ENCODE data around the gene CD300LF. TPM values are rescaled to one million over a fixed set of nuclear protein-coding genes. Genes with fewer than 3 reads are reported as not detected.

CD300LF gene
- total RNA-seq, 1 donor = 20.5 TPM

DNA sequence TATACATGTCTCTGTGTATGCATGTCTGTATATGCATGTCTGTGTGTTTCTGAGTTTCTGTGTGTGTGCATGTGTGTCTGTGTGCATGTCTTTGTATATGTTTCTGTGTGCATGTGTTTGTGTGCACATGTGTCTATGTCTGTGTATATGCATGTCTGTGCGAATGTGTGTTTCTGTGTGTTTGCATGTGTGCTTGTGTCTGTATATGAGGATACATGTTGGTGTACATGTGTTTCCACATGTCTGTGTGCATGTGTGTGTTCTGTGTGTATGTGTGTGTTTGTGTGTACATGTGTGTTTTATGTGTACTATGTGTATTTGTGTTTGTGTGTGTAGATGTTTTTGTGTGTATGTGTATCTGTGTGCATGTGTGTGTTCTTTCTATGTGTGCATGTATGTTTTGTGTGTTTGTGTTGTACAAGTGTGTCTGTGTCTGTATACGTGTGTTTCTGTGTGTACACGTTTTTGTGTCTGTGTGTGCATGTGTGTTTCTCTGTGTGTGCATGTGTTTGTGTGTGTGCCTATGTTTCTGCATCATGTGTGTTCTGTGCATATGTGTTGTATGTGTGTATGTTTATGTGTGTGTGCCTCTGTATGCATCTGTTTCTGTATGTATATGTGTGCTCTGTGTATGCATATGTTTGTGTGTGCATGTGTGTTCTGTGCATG, 15.4 kb upstream of the CD300LF start:
- Histone ChIP-seq H3K4me3 (ENCODE audit: low read length) (no peak overlapping the region), H3K9me3 (ENCODE audit: low read depth, low read length) (no peaks in the 10 kb centered on the region), H3K4me1 (ENCODE audit: insufficient read depth, low read length) (peaks cover 22% of the 10 kb centered on the region), H3K27me3 (ENCODE audit: insufficient read depth, low read length) (no peaks in the 10 kb centered on the region)

DNA sequence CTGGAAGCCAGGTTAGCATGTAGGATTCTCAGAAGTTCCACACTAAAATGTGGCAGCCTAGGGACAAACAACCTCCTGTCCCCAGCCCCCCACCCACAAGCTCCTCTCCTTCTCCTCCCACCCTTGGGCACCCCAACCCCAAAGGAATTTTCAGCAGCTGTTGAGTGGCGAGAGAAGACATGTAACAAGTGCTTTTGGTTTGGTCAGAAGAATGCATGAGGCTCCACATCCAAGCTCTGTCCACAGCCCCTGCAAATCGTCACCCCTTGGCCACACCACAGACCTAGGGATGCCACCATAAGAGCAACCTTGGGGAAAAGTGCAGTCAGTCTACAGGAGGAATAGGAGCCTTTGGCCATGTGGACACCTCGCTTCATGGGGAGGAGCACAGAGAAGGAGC, 12.4 kb upstream of the CD300LF start:
- Histone ChIP-seq H3K4me1 (ENCODE audit: insufficient read depth, low read length) (peaks cover 8% of the 10 kb centered on the region), H3K9me3 (ENCODE audit: low read depth, low read length) (no peaks in the 10 kb centered on the region), H3K4me3 (ENCODE audit: low read length) (no peak overlapping the region), H3K27me3 (ENCODE audit: insufficient read depth, low read length) (no peaks in the 10 kb centered on the region)

DNA sequence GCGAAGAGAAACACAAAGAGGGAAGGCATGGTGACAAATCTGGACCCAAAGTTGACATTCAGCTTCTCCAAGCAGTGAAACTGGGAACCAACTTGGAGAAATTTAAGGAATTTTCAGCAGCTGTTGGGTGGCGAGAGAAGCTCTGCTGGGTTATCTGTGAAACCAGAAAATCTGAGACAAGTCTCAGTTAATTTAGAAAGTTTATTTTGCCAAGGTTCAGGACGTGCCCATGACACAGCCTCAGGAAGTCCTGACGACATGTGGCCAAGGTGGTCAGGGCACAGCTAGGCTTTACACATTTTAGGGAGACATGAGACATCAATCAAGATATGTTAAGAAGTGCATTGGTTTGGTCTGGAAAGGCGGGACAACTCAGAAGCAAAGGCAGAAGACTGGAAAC, 11.2 kb upstream of the CD300LF start:
- Histone ChIP-seq H3K4me1 (ENCODE audit: insufficient read depth, low read length) (no peaks in the 10 kb centered on the region), H3K4me3 (ENCODE audit: low read length) (no peak overlapping the region), H3K27me3 (ENCODE audit: insufficient read depth, low read length) (no peaks in the 10 kb centered on the region), H3K9me3 (ENCODE audit: low read depth, low read length) (no peaks in the 10 kb centered on the region)

DNA sequence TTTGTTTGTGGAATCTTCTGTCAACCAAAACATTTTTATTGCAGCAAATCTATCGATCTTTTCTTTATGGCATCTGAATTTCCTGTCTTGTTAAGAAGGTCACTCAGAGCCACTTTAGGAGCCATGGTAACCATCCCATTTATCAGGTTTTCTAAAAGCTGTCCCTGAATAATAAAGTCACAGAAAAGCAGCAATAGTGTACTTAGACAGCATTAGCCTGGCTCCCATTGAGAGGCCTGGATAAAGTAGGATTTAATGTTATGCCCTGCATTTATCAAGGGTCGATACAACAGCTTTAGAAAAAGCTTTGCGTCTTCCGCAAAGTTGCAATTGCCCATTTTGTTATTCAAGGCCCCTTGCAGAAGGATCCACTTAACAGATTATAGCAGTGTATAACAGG, 10.1 kb upstream of the CD300LF start:
- Histone ChIP-seq H3K9me3 (ENCODE audit: low read depth, low read length) (no peaks in the 10 kb centered on the region), H3K4me3 (ENCODE audit: low read length) (no peak overlapping the region), H3K27me3 (ENCODE audit: insufficient read depth, low read length) (no peaks in the 10 kb centered on the region), H3K4me1 (ENCODE audit: insufficient read depth, low read length) (no peaks in the 10 kb centered on the region)

DNA sequence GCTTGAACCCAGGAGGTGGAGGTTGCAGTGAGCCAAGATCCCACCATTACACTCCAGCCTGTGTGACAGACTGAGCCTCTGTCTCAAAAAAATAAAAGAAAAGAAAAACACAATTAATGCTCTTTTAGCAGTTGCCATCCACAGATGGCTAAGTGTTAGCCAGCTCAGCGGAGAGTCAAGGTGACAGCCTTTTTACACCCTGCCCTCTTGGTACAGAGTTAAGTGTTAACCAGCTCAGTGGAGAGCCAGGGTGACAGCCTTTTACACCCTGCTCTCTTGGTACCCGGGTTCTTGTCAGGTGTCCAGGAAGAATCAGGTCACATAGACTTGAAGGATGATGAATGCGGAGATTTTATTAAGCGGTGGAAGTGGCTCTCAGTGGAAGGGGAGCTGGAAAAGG, 7.8 kb upstream of the CD300LF start:
- Histone ChIP-seq H3K4me3 (ENCODE audit: low read length) (no peak overlapping the region), H3K27me3 (ENCODE audit: insufficient read depth, low read length) (no peaks in the 10 kb centered on the region), H3K9me3 (ENCODE audit: low read depth, low read length) (no peaks in the 10 kb centered on the region), H3K4me1 (ENCODE audit: insufficient read depth, low read length) (no peaks in the 10 kb centered on the region)

DNA sequence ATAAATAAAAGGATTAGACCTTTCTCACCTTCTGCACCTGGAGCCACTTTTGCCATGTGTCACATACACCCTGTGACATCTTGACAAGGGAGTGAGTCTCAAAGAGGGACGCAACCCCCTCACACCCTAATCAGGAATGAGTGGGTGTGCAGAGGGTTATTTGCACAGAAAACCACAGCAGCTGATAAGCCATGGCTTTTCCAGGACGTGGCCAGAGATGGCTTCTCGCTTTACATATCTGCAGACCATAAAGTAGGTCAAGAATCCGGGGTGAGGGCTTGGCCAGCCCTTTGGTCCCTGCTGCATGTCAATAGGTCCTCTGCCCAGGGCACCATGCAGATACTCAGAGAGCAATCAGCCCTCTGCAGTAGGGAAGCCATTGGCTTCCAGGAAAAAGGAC, 2.4 kb upstream of the CD300LF start:
- H3K4me3 ChIP-seq (ENCODE audit: low read length) = no peak overlapping the region
- no peaks in the 10 kb centered on the region for H3K27me3 ChIP-seq (ENCODE audit: insufficient read depth, low read length)
- peaks cover 26% of the 10 kb centered on the region for H3K4me1 ChIP-seq (ENCODE audit: insufficient read depth, low read length)
- H3K9me3 ChIP-seq (ENCODE audit: low read depth, low read length) = no peaks in the 10 kb centered on the region

DNA sequence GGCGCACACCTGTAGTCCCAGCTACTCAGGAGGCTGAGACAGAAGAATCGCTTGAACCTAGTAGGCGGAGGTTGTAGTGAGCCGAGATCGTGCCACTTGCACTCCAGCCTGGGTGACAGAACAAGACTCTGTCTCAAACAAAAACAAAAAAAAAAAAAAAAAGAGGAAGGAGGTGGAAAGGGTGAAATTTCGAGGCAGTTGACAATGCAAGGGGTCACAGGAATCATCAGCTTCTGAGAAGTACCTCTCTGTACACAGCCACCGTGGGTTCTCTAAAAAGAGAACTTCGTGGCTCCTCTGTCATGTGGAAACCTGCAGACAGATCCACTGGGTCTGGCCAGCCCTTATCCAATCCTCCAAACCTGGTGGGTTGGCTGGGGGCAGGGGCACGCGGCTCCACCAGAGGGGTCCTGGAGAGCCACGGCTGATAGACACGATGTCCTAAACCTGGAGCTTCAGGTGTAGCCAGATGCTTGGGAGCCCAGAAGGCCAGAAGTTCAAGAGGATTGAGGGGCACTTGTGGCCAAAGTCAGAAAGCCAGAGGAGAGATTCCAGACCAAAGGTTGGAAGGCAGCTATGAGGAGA, 540 bp upstream of the CD300LF start:
- no peaks in the 10 kb centered on the region for H3K27me3 ChIP-seq (ENCODE audit: insufficient read depth, low read length)
- no peaks in the 10 kb centered on the region for H3K9me3 ChIP-seq (ENCODE audit: low read depth, low read length)
- H3K4me1 ChIP-seq (ENCODE audit: insufficient read depth, low read length) = peaks cover 34% of the 10 kb centered on the region
- H3K4me3 ChIP-seq (ENCODE audit: low read length) = no peak overlapping the region

DNA sequence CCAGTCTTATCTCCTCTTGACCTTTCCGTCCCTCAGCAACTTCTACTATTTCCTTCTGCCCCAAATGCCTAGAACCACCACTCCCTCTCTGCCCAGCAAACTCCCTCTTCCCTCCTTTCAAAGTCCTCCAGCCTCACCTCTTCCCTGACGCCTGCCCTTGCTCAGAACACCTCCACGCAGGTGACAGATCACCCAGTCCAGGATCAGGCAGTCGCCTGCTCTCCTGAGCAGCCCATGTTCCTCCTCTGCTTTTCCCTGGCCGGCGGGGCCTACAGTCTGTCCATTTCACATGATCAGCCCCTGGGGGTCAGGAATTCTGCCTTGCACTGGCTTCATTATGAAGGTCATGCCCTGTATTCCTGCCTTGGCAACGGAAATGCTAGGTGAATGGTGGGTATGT, 422 bp downstream of the CD300LF start:
- Histone ChIP-seq H3K4me1 (ENCODE audit: insufficient read depth, low read length) (peaks cover 34% of the 10 kb centered on the region), H3K4me3 (ENCODE audit: low read length) (peak overlapping the region; percentile 47), H3K27me3 (ENCODE audit: insufficient read depth, low read length) (no peaks in the 10 kb centered on the region), H3K9me3 (ENCODE audit: low read depth, low read length) (no peaks in the 10 kb centered on the region)

DNA sequence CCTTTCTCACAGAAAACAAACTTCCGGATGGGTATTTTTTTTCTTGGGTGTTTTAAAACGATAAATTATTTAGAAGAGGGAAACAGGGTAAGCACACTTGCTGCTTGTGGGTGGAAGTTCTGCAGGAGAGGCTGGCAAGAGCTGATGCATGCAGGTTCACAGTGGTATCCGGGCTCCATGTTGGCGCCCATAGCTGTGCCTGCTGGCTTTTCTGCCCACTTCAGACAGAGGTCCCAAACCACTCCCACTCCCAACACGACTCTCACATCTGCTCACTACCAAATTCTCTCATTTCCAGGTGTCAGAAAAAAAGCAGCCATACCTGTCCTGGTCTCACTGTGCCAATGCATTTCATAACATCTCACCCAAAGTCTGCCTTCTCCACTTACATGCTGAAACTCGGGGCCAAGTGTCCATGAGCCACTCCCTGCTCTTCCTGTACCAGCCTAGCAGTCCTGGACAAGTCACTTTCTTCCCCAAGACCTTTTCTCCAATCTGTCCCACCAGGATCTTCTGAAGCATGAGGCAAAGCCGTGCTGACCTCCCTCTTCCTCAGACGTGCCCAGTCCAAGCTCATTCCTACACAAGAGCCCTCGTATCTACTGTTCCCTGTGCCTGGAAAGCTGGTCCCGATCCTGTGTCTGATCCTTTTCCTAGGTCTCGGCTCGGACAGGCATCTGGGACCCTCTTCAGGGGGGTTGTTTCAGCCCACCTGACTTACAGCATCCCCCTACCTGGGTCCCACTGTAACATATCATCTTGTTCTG, 1.5 kb downstream of the CD300LF start:
- no peaks in the 10 kb centered on the region for H3K27me3 ChIP-seq (ENCODE audit: insufficient read depth, low read length)
- peaks cover 34% of the 10 kb centered on the region for H3K4me1 ChIP-seq (ENCODE audit: insufficient read depth, low read length)
- peak overlapping the region; percentile 47 for H3K4me3 ChIP-seq (ENCODE audit: low read length)
- H3K9me3 ChIP-seq (ENCODE audit: low read depth, low read length) = no peaks in the 10 kb centered on the region

DNA sequence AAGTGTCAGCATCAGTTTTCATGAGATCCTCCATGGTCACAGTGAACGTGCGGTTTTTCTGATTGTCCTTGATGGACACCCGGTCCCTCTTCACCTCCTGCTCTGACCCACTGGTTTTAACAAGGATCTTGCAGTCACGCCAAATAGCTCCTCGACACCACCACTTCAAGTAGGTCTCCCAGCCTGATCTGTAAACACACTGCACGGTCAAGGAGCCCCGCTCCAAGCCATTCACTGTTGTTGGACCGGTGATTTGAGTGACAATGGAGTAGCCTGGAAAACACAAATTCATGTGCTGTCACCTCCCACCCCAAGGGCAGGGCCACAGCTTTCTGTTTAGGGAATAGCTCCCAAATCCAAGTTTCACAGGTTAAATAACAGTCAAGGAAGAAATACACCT, 8.2 kb downstream of the CD300LF start:
- Histone ChIP-seq H3K27me3 (ENCODE audit: insufficient read depth, low read length) (no peaks in the 10 kb centered on the region), H3K9me3 (ENCODE audit: low read depth, low read length) (no peaks in the 10 kb centered on the region), H3K4me3 (ENCODE audit: low read length) (no peak overlapping the region), H3K4me1 (ENCODE audit: insufficient read depth, low read length) (peaks cover 3% of the 10 kb centered on the region)

DNA sequence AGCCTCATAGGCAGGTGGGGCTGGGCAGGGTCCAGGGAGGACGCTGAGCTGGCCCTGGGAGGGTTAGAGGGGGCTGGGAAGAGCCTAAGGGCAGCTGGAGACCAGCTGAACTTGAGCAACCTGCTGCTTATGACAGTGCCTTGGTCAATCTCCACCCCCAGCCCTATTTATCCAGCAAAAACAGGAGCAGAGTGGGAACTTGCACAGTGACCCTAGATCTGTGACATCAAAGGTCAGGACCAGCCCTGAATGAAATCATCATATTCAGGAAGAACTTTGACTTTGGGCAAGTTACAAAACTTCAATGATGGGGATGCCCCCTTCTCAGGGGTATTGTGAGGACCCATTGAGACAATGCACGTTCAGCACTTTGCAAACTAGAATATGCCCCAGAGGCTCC, 9.4 kb downstream of the CD300LF start:
- H3K4me1 ChIP-seq (ENCODE audit: insufficient read depth, low read length) = no peaks in the 10 kb centered on the region
- H3K9me3 ChIP-seq (ENCODE audit: low read depth, low read length) = no peaks in the 10 kb centered on the region
- H3K27me3 ChIP-seq (ENCODE audit: insufficient read depth, low read length) = no peaks in the 10 kb centered on the region
- no peak overlapping the region for H3K4me3 ChIP-seq (ENCODE audit: low read length)

DNA sequence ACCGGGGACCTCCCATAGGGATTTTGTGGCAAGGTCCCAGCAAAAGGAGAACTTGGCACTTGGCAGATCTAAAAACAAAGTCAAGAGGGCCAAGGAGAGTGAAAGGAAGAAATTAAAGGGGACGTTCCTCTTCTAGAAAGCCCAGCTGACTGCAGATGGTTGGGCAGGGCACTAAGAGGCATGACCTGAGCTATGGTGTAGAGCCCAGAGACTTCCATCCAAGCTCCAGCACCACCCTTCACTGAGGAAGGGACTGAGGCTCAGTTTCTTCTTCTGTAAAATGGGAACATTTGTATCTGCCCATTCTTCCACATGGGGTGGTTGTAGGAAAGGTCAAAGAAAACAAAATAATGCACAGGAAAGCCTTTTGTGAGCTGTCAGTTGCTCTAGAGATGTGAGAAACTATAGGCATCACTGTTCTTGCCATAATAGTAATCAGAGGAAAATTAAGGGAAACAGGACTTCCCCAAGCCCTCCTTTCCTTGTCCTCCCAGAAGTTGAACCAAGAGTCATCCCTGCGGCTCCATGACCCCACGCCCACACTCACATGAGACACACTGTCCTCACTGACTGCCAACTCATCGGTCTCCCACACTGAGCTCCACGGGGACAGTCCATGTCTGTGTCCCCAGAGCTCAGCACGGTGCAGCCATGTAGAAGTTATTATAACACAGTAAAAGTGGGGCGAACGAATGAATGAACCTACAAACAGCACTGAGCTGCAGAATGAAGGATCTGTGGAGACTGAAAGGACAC, 10.4 kb downstream of the CD300LF start:
- no peak overlapping the region for H3K4me3 ChIP-seq (ENCODE audit: low read length)
- no peaks in the 10 kb centered on the region for H3K9me3 ChIP-seq (ENCODE audit: low read depth, low read length)
- no peaks in the 10 kb centered on the region for H3K27me3 ChIP-seq (ENCODE audit: insufficient read depth, low read length)
- H3K4me1 ChIP-seq (ENCODE audit: insufficient read depth, low read length) = no peaks in the 10 kb centered on the region

DNA sequence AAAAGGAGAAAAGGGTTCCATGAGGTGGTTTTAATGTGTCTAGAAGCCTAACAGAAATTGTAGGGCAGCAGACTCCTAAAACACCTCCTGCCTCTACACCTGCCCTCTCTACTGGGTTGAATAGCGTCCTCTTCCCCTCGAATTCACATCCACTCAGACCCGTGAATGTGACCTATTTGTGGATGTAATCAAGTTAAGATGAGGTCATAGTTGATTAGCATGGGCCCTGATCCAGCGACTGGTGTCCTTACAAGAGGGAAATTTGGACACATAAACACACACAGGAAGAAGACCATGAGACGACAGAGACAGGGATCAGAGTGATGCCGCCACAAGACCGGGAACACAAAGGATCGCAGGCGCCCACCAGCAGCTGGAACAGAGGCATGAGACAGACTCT, 13.5 kb downstream of the CD300LF start:
- no peaks in the 10 kb centered on the region for H3K4me1 ChIP-seq (ENCODE audit: insufficient read depth, low read length)
- no peaks in the 10 kb centered on the region for H3K27me3 ChIP-seq (ENCODE audit: insufficient read depth, low read length)
- no peaks in the 10 kb centered on the region for H3K9me3 ChIP-seq (ENCODE audit: low read depth, low read length)
- H3K4me3 ChIP-seq (ENCODE audit: low read length) = no peak overlapping the region

DNA sequence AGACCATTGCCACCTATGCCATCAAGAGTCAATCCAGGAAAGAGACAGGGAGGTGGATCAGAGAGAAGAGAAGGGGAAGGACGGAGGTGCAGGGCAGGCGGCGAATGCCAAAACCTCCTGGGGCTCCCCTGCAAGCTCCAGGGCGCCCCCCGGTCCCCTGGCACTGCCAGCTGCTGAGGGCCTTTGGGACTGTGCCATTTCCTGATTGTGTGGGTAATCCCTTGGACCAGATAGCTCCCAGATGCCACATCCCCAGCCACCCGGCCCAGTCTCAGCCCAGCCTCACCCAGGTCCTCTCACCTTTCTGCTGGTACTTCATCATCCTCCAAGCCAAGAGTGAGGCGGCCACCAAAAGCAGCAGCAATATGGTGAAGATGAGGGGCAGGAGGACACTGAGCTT, 14.7 kb downstream of the CD300LF start:
- Histone ChIP-seq H3K27me3 (ENCODE audit: insufficient read depth, low read length) (no peaks in the 10 kb centered on the region), H3K4me1 (ENCODE audit: insufficient read depth, low read length) (peaks cover 4% of the 10 kb centered on the region), H3K4me3 (ENCODE audit: low read length) (no peak overlapping the region), H3K9me3 (ENCODE audit: low read depth, low read length) (no peaks in the 10 kb centered on the region)

DNA sequence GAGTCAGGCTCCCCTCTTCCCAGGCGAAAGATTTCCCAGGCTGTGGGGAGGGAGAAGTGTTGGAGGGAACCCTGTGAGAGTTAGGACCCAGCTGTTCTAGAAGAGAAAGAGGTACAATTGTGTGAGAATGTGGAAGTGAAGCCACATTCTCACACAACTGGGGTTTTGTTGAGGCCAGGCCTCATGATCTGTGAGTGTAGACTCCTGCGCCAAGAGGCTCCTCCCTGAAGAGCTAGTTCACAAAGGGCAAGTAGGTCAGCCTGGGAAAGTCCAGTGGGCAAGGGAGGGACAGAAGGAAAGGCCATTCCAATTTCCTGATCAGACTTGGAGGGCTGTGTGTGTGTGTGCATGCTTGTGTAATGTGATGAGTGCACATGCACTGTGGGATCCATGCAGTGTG, 15.2 kb downstream of the CD300LF start:
- Histone ChIP-seq H3K27me3 (ENCODE audit: insufficient read depth, low read length) (no peaks in the 10 kb centered on the region), H3K4me1 (ENCODE audit: insufficient read depth, low read length) (peaks cover 10% of the 10 kb centered on the region), H3K4me3 (ENCODE audit: low read length) (no peak overlapping the region), H3K9me3 (ENCODE audit: low read depth, low read length) (no peaks in the 10 kb centered on the region)

Measured in mononuclear cell (primary cell).